KBM-7 (cell line): ENCODE data around the gene CDCA7L.
"Not testable (repeated sequence)": the region's sequence is repeated elsewhere in the genome, so short reads cannot be mapped to it uniquely, and the experiment has no call there.

Experiments
- DNase-seq: peaks from one replicate; pipeline ENCODE4 v3.0.0-alpha.2; 2015
- in situ Hi-C: fragments of 300-500 bp; cut with MboI; formaldehyde crosslinking; loops from 2 replicates; pipeline ENCODE4 v1.14.3; 2020; ENCODE audit warnings: low sequenced_read_pairs, low pct_unique_long_range_greater_than_20kb, mixed read lengths

CDCA7L gene

GRCh38 chr7:21947056-21947455 is 1.4 kb upstream of the CDCA7L start:
- DNase-seq = no peak

GRCh38 chr7:21946222-21946709 is 567 bp upstream of the CDCA7L start:
- no peak for DNase-seq
- in situ Hi-C loops = no loop called here

More at GRCh38 chr7:21947056-21947455, 1.4 kb upstream of the CDCA7L start:
- in situ Hi-C loops = no loop called here

GRCh38 chr7:21944616-21945453 is 864 bp downstream of the CDCA7L start:
- DNase-seq = peak; percentile 67
- in situ Hi-C loops = no loop called here

- in situ Hi-C loops = no loop called here
- no peak for DNase-seq
Observed at GRCh38 chr7:21943436-21943835, 2.3 kb downstream of the CDCA7L start.

GRCh38 chr7:21942955-21943354 is 2.7 kb downstream of the CDCA7L start:
- in situ Hi-C loops = no loop called here
- DNase-seq = no peak

- in situ Hi-C loops = no loop called here
- peak; percentile 82 for DNase-seq
Observed at GRCh38 chr7:21941611-21942141, 4.0 kb downstream of the CDCA7L start.

- in situ Hi-C loops = no loop called here
- no peak for DNase-seq
Observed at GRCh38 chr7:21939858-21940372, 5.8 kb downstream of the CDCA7L start.

GRCh38 chr7:21939136-21939857 is 6.4 kb downstream of the CDCA7L start:
- DNase-seq = no peak

GRCh38 chr7:21938463-21938862 is 7.2 kb downstream of the CDCA7L start:
- in situ Hi-C loops = no loop called here

More at GRCh38 chr7:21939136-21939857, 6.4 kb downstream of the CDCA7L start:
- in situ Hi-C loops = no loop called here

GRCh38 chr7:21934808-21935207 is 10.9 kb downstream of the CDCA7L start:
- DNase-seq = no peak
- in situ Hi-C loops = no loop called here

More at GRCh38 chr7:21938463-21938862, 7.2 kb downstream of the CDCA7L start:
- no peak for DNase-seq

- DNase-seq, in situ Hi-C loops: not testable (repeated sequence)
Observed at GRCh38 chr7:21933293-21933692, 12.4 kb downstream of the CDCA7L start.

- in situ Hi-C loops = no loop called here
Observed at GRCh38 chr7:21927693-21928092, 18.0 kb downstream of the CDCA7L start.

GRCh38 chr7:21926448-21926847 is 19.3 kb downstream of the CDCA7L start:
- in situ Hi-C loops = no loop called here
- no peak for DNase-seq

More at GRCh38 chr7:21927693-21928092, 18.0 kb downstream of the CDCA7L start:
- no peak for DNase-seq

- in situ Hi-C loops = no loop called here
- DNase-seq = no peak
Observed at GRCh38 chr7:21923658-21924057, 22.0 kb downstream of the CDCA7L start.

- DNase-seq = no peak
- in situ Hi-C loops = no loop called here
Observed at GRCh38 chr7:21922605-21923004, 23.1 kb downstream of the CDCA7L start.

- DNase-seq = no peak
- in situ Hi-C loops = no loop called here
Observed at GRCh38 chr7:21920936-21921335, 24.8 kb downstream of the CDCA7L start.

GRCh38 chr7:21918216-21918615 is 27.5 kb downstream of the CDCA7L start:
- in situ Hi-C loops = no loop called here
- no peak for DNase-seq

- in situ Hi-C loops = no loop called here
- no peak for DNase-seq
Observed at GRCh38 chr7:21916629-21917028, 29.1 kb downstream of the CDCA7L start.

GRCh38 chr7:21916176-21916575 is 29.5 kb downstream of the CDCA7L start:
- in situ Hi-C loops = no loop called here
- no peak for DNase-seq

GRCh38 chr7:21915140-21915539 is 30.6 kb downstream of the CDCA7L start:
- in situ Hi-C loops = no loop called here
- DNase-seq = no peak
